Mesenchymal stem cell (in vitro differentiated cells and primary cell): ENCODE measurements around the gene STRN.

Experiments
- DNase-seq: peaks from one replicate; pipeline ENCODE4 v3.0.0-alpha.2; 2013
- H2AFZ ChIP-seq: one replicate; pipeline ENCODE4 v1.6.1; 2013; ENCODE audit warnings: low read depth, mild to moderate bottlenecking, control low read depth, inconsistent platforms, low read length, moderate library complexity
- H2AK5ac ChIP-seq: 2 replicates; pipeline ENCODE4 v1.6.1; 2013; ENCODE audit warnings: low read length, moderate library complexity, mild to moderate bottlenecking, inconsistent platforms; ENCODE audit not compliant: severe bottlenecking
- H2BK120ac ChIP-seq: one replicate; pipeline ENCODE4 v1.6.1; 2013; ENCODE audit warnings: low read depth, mild to moderate bottlenecking, inconsistent platforms, low read length, moderate library complexity
- H2BK12ac ChIP-seq, 2 experiments: one replicate each; pipeline ENCODE4 v1.6.1; 2013; ENCODE audit warnings: inconsistent platforms in 2 of 2, low read length in 2 of 2, mild to moderate bottlenecking in 2 of 2, moderate library complexity in 2 of 2, control low read depth in 1 of 2
- H2BK15ac ChIP-seq: one replicate; pipeline ENCODE4 v1.6.1; 2013; ENCODE audit warnings: mild to moderate bottlenecking, low read depth, inconsistent platforms; ENCODE audit not compliant: poor library complexity, severe bottlenecking
- H2BK5ac ChIP-seq: 2 replicates; pipeline ENCODE4 v1.6.1; 2013; ENCODE audit warnings: low read depth, mild to moderate bottlenecking, low read length, control low read depth, inconsistent platforms; ENCODE audit not compliant: poor library complexity, severe bottlenecking
- H3K14ac ChIP-seq, 2 experiments: one replicate each; pipeline ENCODE4 v1.6.1; 2013; ENCODE audit warnings: inconsistent platforms in 2 of 2, low read length in 2 of 2, control low read depth in 1 of 2, mild to moderate bottlenecking in 1 of 2, moderate library complexity in 1 of 2
- H3K18ac ChIP-seq, 2 experiments: one replicate each; pipeline ENCODE4 v1.6.1; 2013; ENCODE audit warnings: inconsistent platforms in 2 of 2, low read length in 2 of 2, control low read depth in 1 of 2, low read depth in 1 of 2, mild to moderate bottlenecking in 1 of 2
- H3K23ac ChIP-seq, 2 experiments: one replicate each; pipeline ENCODE4 v1.6.1; 2013; ENCODE audit warnings: inconsistent platforms in 2 of 2, low read length in 2 of 2, mild to moderate bottlenecking in 2 of 2, moderate library complexity in 2 of 2, control low read depth in 1 of 2
- H3K27ac ChIP-seq: 2 replicates; pipeline ENCODE4 v1.5.1; 2013; ENCODE audit warnings: mild to moderate bottlenecking, moderate library complexity, low read length, control low read depth, inconsistent platforms; ENCODE audit not compliant: poor library complexity, severe bottlenecking
- H3K27me3 ChIP-seq, 2 experiments: 2 replicates each; pipeline versions ENCODE4 v1.6.1 to v1.7.0; 2013; ENCODE audit warnings: low read length in 2 of 2, mild to moderate bottlenecking in 2 of 2, moderate library complexity in 2 of 2, control low read depth in 1 of 2, inconsistent platforms in 1 of 2; ENCODE audit not compliant: control insufficient read depth in 1 of 2, insufficient read depth in 1 of 2
- H3K36me3 ChIP-seq, 2 experiments: 2 replicates each; pipeline versions ENCODE4 v1.6.1 to v1.7.0; 2013; ENCODE audit warnings: low read length in 2 of 2, control low read depth in 1 of 2, inconsistent platforms in 1 of 2, low read depth in 1 of 2, mild to moderate bottlenecking in 1 of 2; ENCODE audit not compliant: insufficient read depth in 2 of 2, control insufficient read depth in 1 of 2
- H3K4ac ChIP-seq, 2 experiments: one replicate each; pipeline ENCODE4 v1.6.1; 2013; ENCODE audit warnings: inconsistent platforms in 2 of 2, low read length in 2 of 2, mild to moderate bottlenecking in 2 of 2, moderate library complexity in 2 of 2, control low read depth in 1 of 2, low read depth in 1 of 2
- H3K4me1 ChIP-seq: 2 replicates; pipeline ENCODE4 v1.6.1; 2013; ENCODE audit warnings: low read depth, low read length, control low read depth; ENCODE audit not compliant: control insufficient read depth, insufficient read depth
- H3K4me2 ChIP-seq: 2 replicates; pipeline ENCODE4 v1.6.1; 2013; ENCODE audit warnings: low read length, mild to moderate bottlenecking, inconsistent platforms; ENCODE audit not compliant: poor library complexity, severe bottlenecking
- H3K4me3 ChIP-seq, 2 experiments: 2 replicates each; pipeline versions ENCODE4 v1.5.1 to v1.7.0; 2013; ENCODE audit warnings: low read length in 2 of 2, mild to moderate bottlenecking in 2 of 2, control low read depth in 1 of 2, low read depth in 1 of 2; ENCODE audit not compliant: insufficient read depth in 1 of 2
- H3K79me1 ChIP-seq: replicated peaks from 2 replicates; pipeline ENCODE4 v1.6.1; 2013; ENCODE audit warnings: mild to moderate bottlenecking, control low read depth, low read length, inconsistent platforms; ENCODE audit not compliant: poor library complexity, severe bottlenecking
- H3K9ac ChIP-seq: 2 replicates; pipeline ENCODE4 v1.7.0; 2013; ENCODE audit warnings: mild to moderate bottlenecking, low read length, moderate library complexity
- H3K9me3 ChIP-seq: 2 replicates; pipeline ENCODE4 v1.7.0; 2013; ENCODE audit warnings: mild to moderate bottlenecking, low read length; ENCODE audit not compliant: control insufficient read depth
- H4K8ac ChIP-seq: one replicate; pipeline ENCODE4 v1.6.1; 2013; ENCODE audit warnings: inconsistent platforms, mild to moderate bottlenecking, low read length, moderate library complexity
- H4K91ac ChIP-seq: one replicate; pipeline ENCODE4 v1.6.1; 2013; ENCODE audit warnings: mild to moderate bottlenecking, low read length, inconsistent platforms
- WGBS: methylation state at CpG from one replicate; pipeline ENCODE4 v1.1.7; 2013; ENCODE audit warnings: mixed read lengths; 5-methylcytosine and 5-hydroxymethylcytosine counted together

Gene STRN

DNA sequence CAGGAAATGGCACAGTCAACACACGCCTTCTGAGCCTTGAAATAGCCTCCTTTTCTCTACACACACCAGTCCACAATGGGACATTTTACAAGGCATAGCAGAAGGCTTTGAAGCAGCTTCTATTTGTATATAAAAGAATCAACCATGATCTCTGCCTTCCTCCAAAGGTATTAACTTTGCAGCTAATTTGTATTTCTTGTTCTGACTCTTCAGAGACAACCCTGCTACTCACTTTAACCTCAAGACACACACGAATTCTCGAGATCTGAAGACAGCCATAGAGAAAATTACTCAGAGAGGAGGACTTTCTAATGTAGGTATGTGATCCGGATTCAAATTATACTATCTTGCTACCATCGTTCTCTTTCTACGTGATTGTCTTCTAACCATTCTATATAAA, 165.2 kb downstream of the STRN start:
- H3K9ac ChIP-seq = no peak overlapping the region
- no peaks in the 10 kb centered on the region for H3K4me1 ChIP-seq
- H3K14ac ChIP-seq = no peak overlapping the region
- H3K4me2 ChIP-seq = no peak overlapping the region
- no peak overlapping the region for H2BK15ac ChIP-seq
- no peak overlapping the region for H4K91ac ChIP-seq
- H2AFZ ChIP-seq = no peak overlapping the region
- no peaks in the 10 kb centered on the region for H3K36me3 ChIP-seq
- H4K8ac ChIP-seq = no peak overlapping the region
- no peak overlapping the region for H2AK5ac ChIP-seq
- no peak for DNase-seq
- no peaks in the 10 kb centered on the region for H3K79me1 ChIP-seq
- no peak overlapping the region for H3K23ac ChIP-seq
- no peak overlapping the region for H3K18ac ChIP-seq
- no peaks in the 10 kb centered on the region for H3K9me3 ChIP-seq
- no peak overlapping the region for H2BK5ac ChIP-seq
- H3K27me3 ChIP-seq = peaks cover 0 to 5% of the 10 kb centered on the region in 2 experiments
- H3K27ac ChIP-seq = no peak overlapping the region
- no peak overlapping the region for H3K4me3 ChIP-seq
- H2BK120ac ChIP-seq = no peak overlapping the region
- WGBS = 97% methylated on average over 4 of the region's 6 CpGs
- H2BK12ac ChIP-seq = no peak overlapping the region
- no peak overlapping the region for H3K4ac ChIP-seq

DNA sequence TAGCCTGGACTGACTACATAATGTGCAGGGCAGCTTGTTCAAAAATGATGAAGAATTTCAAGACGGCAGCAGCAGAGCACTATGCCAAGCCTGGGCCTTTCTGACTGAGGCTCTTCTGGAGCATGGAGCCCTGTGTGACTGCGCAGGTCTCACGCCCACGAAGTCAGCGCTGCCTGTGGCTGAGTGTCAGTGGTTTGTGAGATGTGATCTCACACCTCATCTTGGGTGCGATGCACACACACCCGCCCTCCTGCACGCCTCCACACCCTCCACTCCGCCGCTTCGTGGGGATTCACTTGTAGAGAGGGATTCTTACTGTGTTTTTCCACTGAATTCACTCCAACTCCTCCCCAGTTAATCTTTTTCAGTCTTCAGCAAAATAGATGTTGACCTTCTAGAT, 166.0 kb downstream of the STRN start:
- H3K9ac ChIP-seq = no peak overlapping the region
- H3K14ac ChIP-seq = no peak overlapping the region
- H2BK15ac ChIP-seq = no peak overlapping the region
- no peak overlapping the region for H3K4ac ChIP-seq
- no peak for DNase-seq
- H2BK12ac ChIP-seq = no peak overlapping the region
- H3K9me3 ChIP-seq = no peaks in the 10 kb centered on the region
- no peak overlapping the region for H4K8ac ChIP-seq
- WGBS = over 99% methylated on average over 8 of the region's 11 CpGs
- H2AK5ac ChIP-seq = no peak overlapping the region
- H3K27me3 ChIP-seq = peaks cover 0 to 5% of the 10 kb centered on the region in 2 experiments
- no peaks in the 10 kb centered on the region for H3K79me1 ChIP-seq
- H2AFZ ChIP-seq = no peak overlapping the region
- no peak overlapping the region for H3K4me3 ChIP-seq
- no peak overlapping the region for H3K18ac ChIP-seq
- H4K91ac ChIP-seq = no peak overlapping the region
- no peak overlapping the region for H2BK5ac ChIP-seq
- peak overlapping the region in 1 of 2 experiments; percentile 23 for H3K23ac ChIP-seq
- H3K36me3 ChIP-seq = no peaks in the 10 kb centered on the region
- no peak overlapping the region for H3K27ac ChIP-seq
- H2BK120ac ChIP-seq = no peak overlapping the region
- no peaks in the 10 kb centered on the region for H3K4me1 ChIP-seq
- no peak overlapping the region for H3K4me2 ChIP-seq

DNA sequence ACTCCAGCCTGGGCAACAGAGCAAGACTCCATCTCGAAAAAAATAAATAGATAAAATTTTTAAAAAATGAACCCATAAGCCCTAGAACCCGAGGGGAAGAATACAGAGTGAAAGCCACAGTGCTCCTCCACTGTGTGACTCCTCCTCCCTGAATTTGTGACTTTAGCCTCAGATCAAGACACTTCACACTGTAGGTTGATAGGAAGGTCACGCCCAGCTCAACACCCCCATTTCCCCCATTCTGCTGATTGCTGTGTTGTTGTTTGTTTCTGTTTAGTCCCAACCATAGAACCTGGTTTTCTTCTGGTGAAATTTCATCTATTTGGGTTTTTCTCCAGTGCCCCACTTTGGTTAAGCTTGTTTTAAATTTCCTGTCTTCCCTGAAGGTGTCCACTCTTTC, 167.6 kb downstream of the STRN start:
- Histone ChIP-seq H2BK120ac (no peak overlapping the region), H3K18ac (no peak overlapping the region), H3K14ac (peak overlapping the region in 1 of 2 experiments; percentile 22), H4K91ac (no peak overlapping the region), H2BK12ac (no peak overlapping the region), H3K9ac (no peak overlapping the region), H3K27me3 (peaks cover 0 to 5% of the 10 kb centered on the region in 2 experiments), H3K79me1 (no peaks in the 10 kb centered on the region), H3K4ac (no peak overlapping the region), H2BK5ac (no peak overlapping the region), H3K23ac (no peak overlapping the region), H3K9me3 (no peaks in the 10 kb centered on the region), H2AFZ (no peak overlapping the region), H4K8ac (no peak overlapping the region), H3K4me2 (no peak overlapping the region), H3K36me3 (no peaks in the 10 kb centered on the region), H2AK5ac (no peak overlapping the region), H3K4me3 (no peak overlapping the region), H2BK15ac (no peak overlapping the region), H3K4me1 (no peaks in the 10 kb centered on the region), H3K27ac (no peak overlapping the region)
- WGBS = 71% methylated on average over 2 of the region's 3 CpGs
- DNase-seq = no peak

DNA sequence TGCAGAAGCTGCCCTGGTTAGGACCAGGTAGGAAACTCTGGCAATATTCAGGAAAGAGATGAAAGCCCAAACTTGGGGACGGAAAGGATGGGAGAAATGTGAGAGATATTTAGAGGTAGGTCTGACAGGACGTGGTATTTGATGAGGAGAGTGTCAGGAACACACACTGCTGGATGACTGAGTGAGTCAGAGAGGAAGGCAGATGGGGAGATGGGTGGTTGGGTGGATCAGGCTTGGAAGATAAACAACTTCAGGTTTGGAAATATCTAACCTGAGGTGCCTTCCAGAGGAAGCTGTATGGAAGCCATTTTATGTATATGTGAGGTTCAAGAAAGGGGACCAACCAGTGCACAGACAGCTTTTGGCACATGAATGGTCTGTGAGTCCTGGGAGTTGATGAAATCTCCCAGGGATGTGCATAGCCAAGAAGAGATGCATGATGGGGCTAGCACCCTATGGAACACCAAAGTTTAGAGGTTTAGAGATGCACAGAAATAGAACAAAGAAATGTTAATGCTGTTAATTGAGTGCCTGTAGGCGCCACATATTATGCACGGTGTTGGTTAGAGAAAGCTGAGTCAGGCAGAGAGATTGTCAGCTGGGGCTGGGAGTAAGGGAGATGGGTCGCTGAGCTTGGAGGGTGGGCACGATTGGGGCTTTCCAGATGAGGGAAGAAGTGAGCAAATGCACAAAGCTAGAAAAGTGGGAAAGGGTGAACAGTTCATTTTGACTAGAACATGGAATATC, 168.8 kb downstream of the STRN start:
- Histone ChIP-seq H2AK5ac (no peak overlapping the region), H3K27me3 (peaks cover 0 to 5% of the 10 kb centered on the region in 2 experiments), H4K8ac (no peak overlapping the region), H3K14ac (no peak overlapping the region), H2BK120ac (no peak overlapping the region), H3K79me1 (no peaks in the 10 kb centered on the region), H3K36me3 (no peaks in the 10 kb centered on the region), H3K4me3 (no peak overlapping the region), H2BK15ac (no peak overlapping the region), H3K27ac (no peak overlapping the region), H2BK5ac (no peak overlapping the region), H2AFZ (no peak overlapping the region), H3K4me1 (no peaks in the 10 kb centered on the region), H3K9me3 (no peaks in the 10 kb centered on the region), H3K4ac (no peak overlapping the region), H3K4me2 (no peak overlapping the region), H3K18ac (no peak overlapping the region), H3K9ac (no peak overlapping the region), H2BK12ac (no peak overlapping the region), H3K23ac (no peak overlapping the region), H4K91ac (no peak overlapping the region)
- DNase-seq = no peak
- WGBS = 52% methylated on average over 6 of the region's 6 CpGs
